Epidermal melanocyte (primary cell): ENCODE results near the gene NEDD4L.
A peak's percentile ranks its signal among the peaks of the same experiment; 100 is the strongest.

Source experiments
- DNase-seq: peaks from one replicate; pipeline ENCODE4 v3.0.0; 2011; ENCODE audit warnings: low spot score; ENCODE audit not compliant: insufficient read length

The NEDD4L gene

GRCh38 chr18:58177896-58178470, 134.0 kb downstream of the NEDD4L start:
- DNase-seq, result peak; percentile 56

DNA sequence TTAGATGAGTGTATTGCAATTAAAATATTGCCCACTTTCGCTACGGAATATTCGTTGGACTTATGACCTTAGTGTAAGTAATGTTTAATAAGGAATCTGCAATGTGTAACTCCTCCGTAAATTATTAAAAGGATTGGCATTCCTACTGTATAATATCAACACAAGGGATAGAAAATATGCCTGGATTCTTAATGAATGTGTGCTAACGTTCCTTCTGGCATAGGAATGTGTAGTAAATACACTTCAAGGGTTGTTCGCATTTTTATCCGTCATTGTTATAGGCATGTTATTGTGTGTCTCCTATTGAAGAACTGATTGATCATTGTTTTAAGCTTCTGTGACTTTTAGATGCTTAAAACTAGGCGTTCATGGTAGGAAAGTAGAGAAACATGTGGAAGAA, 134.5 kb downstream of the NEDD4L start:
- DNase-seq, result no peak

DNA sequence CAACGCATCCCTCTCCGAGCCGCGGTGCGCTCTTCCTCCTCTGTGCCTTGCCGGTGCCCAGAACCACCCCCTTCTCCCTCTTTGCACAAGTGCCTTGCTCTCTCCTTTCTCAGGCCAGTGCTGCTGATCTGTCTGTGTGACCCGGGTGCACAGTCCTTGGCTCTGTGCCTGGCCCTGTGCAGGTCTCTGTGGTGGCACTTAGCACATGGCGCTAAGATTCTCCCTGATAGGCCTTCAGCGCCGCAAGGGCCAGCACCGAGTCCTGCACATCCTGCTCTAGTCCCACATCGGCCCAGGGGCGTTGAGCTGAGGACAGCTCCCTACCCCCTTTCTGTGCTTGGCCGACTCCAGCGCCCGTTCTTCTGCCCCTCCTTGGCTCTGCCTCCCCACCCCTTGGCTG, 136.1 kb downstream of the NEDD4L start:
- DNase-seq, result no peak

GRCh38 chr18:58180738-58181353, 136.8 kb downstream of the NEDD4L start:
- no peak for DNase-seq

GRCh38 chr18:58181988-58182387, 138.0 kb downstream of the NEDD4L start:
- DNase-seq, result no peak

DNA sequence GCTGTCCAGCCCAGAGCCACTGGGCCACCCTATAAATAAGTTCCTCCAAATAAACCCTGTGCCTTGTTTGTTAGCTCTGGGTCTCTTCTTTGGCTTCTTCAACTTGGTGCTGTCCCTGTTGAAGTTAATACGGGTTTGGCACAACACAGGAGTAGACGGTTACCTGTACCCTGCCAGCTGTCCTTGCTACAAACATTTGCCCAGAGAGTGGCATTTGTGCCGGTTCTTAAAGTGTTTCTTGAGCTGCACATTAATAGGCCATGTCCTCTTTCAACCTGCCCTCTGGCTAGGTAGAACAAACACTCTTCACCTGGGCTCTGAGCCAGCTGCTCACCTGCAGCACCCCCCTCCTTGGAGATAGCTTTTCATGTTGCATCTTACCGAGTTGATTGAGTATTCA, 139.2 kb downstream of the NEDD4L start:
- no peak for DNase-seq

DNA sequence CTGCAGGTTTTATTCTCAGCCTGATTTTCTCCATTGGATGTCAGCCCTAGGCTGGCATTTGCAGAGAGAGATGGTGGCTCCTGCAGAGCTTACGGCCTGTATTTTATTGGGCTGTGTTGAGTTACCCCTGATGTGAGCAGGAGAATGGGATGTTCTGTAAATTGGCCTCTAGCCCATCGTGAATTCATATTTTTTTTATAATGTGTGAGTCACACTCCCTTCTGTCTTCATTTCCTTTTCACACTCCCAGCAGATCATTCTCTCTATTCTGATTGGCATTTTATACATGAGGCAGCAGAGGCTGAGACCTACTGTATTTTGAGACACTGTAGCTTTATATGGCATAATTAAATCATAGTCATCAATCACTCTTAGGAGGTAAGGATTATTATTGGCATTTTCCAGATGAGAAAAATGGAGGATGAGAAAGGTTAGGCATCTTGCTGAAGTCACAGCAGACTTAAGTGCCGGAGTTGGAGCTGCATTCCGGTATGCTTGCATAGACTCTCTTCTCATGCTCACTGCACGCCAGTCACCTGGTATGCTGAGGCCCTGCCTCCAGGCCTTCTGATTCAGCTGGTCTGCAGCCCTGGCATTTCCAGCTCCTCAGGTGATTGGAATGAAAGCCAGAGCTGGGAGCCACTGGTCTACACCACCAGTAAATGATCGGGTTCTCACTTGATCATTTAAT, 142.4 kb downstream of the NEDD4L start:
- no peak for DNase-seq

- no peak for DNase-seq
Observed at GRCh38 chr18:58187674-58188073, 143.6 kb downstream of the NEDD4L start.

DNA sequence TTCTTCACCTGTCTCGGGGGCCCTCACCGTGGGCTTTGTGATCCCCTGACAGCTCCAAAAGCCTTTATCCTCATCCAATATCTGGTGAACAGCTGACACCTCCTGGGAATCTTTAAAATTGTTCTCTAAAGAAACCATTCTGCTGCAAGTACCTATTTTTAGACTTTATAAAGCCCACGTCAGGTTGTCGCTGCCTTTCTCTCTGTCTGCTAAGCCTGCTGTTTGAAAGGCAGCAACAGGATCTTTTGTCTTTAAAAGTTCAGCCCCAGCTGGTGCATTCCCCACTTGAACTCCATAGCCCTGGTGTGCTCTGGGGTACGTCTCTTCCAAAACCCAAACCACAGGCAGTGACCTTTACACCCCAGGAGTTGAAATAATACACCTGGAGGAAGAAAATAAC, 145.0 kb downstream of the NEDD4L start:
- DNase-seq, result no peak

GRCh38 chr18:58190842-58191530, 147.0 kb downstream of the NEDD4L start:
- no peak for DNase-seq

GRCh38 chr18:58191626-58192025, 147.6 kb downstream of the NEDD4L start:
- no peak for DNase-seq

- DNase-seq, result no peak
Observed at GRCh38 chr18:58192519-58192918, 148.5 kb downstream of the NEDD4L start.

GRCh38 chr18:58194028-58194427, 150.0 kb downstream of the NEDD4L start:
- DNase-seq, result no peak

GRCh38 chr18:58195278-58195765, 151.3 kb downstream of the NEDD4L start:
- DNase-seq, result no peak

DNA sequence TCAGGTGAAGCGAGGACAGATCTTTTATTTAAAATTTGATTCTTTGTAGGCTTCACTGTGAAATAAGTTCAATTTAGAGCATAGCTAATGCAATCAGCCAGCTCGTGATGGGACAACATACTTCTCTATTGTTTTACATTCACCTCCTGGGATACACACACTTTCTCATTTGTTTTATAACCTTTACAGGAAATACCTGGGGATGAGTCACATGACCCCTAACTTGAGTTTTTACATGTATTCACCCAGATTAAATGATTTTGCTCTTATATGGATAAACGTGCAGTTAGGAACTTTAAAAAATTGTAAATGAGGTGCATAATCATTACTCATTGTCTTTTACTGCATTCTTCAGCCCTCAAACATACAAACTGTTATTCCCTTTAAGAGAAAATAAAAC, 152.1 kb downstream of the NEDD4L start:
- no peak for DNase-seq

- no peak for DNase-seq
Observed at GRCh38 chr18:58196881-58197872, 153.2 kb downstream of the NEDD4L start.

DNA sequence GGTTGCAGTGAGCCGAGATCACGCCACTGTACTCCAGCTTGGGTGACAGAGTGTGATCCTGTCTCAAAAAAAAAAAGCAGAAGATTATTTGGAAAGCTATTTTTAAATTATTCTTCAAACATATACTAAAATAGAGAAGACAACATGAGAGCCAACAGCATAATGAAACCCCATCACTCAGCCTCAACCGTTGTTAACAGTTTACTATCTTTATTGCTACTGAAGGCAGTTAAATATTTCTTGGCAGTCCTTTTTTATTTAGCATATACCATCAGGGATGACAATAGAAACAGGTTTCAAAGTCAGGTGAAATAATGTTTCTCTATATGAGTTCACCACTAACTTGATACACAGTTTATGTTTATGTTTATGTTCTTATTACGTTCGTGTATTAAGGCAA, 157.2 kb downstream of the NEDD4L start:
- DNase-seq, result no peak

DNA sequence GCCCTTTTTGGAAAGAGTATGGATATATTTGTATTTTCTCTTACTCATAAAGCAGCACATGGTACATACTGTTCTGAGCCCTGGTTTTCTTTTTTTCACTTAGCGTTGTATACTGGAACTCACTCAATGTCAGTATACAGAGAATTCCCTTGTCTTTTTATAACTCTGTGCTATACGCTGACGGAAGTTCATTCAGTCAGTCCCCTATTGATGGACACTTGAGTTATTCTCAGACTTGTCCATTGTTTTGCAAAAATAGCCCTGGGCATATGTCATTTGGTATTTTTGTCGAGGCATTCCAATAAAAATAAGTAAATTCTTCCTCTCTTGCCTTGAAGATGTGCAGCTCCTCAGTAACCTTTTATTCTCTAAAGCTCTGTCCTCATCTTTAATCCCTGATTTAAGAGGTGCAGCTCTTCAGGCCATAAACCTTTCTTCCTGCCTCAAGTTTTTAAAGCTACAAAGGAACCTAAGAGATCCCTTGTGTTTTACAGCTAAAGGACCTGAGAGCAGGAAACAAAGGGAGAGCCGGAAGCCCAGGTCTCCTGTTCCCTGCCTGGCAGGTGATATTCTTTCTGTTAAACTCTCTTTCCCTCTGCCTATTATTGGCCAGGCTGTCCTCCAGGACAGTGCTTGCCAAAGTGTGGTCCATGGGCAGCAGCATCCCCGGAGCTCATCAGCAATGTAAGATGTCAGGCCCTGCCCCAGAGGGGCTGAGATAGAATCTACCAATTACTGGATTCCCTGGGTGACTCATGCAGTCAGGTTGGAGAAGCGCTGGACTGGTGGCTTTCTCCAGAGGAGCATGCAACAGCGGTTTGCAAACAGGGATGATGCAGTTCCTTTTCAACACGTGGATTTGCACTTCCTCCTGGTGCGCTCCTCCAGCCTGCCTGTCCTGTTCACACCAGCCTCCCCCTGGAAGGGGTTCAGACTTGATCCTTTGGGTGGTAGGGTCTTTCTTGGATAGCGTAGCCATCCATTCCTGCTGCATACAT, 158.0 kb downstream of the NEDD4L start:
- DNase-seq, result no peak

- DNase-seq, result no peak
Observed at GRCh38 chr18:58204776-58205442, 160.9 kb downstream of the NEDD4L start.
